HG03432 (cell line): ENCODE data around the gene PLPPR1.
A peak's percentile ranks its signal among the peaks of the same experiment; 100 is the strongest.
"Not testable (repeated sequence)": the region's sequence is repeated elsewhere in the genome, so short reads cannot be mapped to it uniquely, and the experiment has no call there.

Experiments
- ATAC-seq: cut with Tn5 transposase; IDR thresholded peaks from one replicate; pipeline ENCODE4 v1.9.1; 2021; ENCODE audit warnings: mild to moderate bottlenecking, moderate library complexity; ENCODE audit not compliant: unreplicated experiment

The PLPPR1 gene

GRCh38 chr9:101119206-101119819 is 90.8 kb downstream of the PLPPR1 start:
- peak; percentile 87 for ATAC-seq

- no peak for ATAC-seq
Observed at GRCh38 chr9:101121836-101122399, 93.4 kb downstream of the PLPPR1 start.

DNA sequence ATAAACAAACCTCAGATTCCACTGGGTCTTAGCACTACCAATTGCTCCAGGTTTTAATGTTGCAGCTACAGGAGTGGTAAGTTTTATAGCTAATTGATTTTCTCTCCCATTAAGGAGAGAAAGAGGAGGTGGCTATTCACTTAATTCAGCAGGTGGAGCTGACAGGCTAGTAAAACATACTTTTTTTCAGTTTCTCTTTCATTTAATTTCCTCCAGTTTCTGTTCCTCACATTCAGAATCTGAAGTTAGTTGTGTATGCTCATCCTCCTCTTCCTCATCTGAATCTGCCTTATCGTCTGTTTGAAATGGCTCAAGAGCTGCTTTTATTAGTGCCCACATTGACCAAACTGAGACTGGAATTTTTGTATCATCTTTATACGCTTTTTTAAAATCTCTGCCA is 98.0 kb downstream of the PLPPR1 start:
- ATAC-seq = peak; percentile 87

DNA sequence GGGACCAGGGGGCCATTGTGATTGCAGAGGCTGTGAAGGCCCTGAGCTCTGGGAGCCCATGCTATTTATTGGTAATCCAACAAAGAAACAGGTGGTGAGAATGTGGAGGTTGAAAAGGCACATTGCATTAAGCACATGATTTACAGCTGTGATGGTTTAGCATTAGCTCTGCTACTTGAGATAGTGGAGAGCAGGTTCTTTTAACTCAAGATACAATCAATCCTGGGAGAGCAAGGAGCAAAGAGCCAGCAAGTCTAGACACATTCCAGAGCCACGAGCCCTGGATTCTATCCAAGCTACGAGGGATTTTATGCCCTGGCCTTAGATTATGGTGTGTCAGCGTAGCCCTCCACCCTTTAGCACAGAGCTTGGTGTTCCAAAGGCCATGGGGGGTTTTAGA is 98.8 kb downstream of the PLPPR1 start:
- not testable (repeated sequence) for ATAC-seq

DNA sequence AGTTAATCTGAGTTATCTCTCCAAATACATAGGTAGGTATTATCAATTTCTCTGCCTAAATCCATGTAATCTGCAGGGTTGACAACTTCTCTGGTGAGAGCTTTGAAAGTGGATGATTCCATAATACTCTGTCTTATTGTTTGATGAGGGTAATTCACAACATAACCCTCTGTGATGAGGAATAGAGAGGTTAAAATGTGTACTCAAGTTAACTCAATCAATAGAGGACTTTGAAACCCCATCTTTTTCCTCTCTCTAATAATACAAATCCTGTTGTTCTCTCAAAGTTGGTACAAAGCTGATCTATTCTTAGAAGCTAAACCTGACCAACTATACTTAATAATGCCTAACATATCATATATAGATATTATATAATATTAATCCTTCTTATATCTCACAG is 100.1 kb downstream of the PLPPR1 start:
- no peak for ATAC-seq

DNA sequence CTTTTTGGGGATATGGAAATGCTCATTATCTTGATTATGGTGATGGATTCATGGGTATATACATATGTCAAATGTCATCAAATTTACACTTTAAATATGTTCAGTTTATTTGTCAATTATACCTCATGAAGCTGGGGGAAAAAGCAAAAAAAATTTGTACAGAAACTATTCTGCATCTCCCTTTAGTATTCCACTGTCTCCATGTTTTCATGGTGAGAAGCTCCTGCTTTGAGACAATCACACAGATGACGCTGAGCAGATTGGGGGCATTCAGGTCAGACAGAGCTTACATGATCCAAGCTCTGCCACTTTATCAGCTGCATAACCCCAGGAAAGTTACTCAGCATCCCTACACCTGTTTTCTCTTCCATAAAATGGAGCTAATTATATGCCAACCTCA is 101.5 kb downstream of the PLPPR1 start:
- ATAC-seq = no peak

- no peak for ATAC-seq
Observed at GRCh38 chr9:101131326-101131725, 102.8 kb downstream of the PLPPR1 start.

DNA sequence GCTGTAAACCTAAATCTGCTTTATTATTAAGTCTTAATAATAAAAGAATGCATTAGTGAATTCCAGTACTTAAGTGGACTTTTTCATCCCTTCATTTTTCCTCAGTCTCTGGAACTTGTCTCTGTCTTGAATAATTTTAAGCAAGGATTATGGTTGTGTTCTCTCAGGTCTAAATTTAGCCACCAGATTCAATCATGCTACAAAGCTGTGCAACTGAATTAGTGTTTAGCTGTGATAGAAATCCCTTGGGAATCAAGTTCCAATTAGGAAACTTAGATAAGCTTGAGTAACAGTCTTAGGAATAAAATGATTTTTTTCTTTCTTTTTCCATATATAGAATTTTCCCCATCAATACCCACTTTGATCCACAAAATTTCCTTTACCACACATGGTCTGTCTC is 104.3 kb downstream of the PLPPR1 start:
- no peak for ATAC-seq

GRCh38 chr9:101138509-101138908 is 110.0 kb downstream of the PLPPR1 start:
- ATAC-seq = no peak

DNA sequence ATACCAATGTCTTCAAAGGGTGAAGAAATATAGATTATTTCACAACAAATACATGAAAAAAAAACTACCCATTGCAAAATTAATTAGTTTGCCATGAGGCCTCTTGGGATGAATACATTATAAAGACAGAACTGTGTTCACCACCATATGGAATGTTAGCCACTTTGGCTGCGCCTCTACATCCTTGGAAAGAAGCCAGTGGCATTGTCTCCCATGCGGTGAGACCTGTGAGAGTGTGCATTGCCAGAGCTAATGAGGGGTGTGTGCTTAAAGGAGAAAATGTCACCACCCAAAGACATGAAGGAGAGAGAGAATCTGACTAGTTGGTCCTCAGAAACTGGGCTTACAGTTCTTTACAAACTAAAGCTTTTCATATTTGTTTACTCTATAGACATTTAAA is 110.6 kb downstream of the PLPPR1 start:
- ATAC-seq = no peak

- no peak for ATAC-seq
Observed at GRCh38 chr9:101140764-101141163, 112.2 kb downstream of the PLPPR1 start.

DNA sequence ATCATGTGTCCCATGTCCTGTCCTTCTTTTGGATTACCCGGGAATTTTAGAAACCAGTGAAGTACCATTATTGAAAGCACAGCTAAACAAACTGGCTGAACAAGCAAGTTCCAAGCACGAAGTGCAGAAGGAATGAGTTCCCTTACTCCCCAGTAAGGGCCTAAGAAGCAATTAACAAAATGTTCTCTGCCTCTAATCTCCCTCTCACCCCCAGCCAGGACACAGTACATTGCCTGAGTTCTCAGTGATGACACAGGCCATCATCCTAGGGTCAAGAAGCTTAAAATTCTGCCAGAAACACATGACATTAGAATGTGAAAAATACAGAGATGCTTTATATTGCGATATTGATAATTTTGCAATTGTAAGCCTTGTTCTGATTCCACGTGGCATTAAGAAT is 118.0 kb downstream of the PLPPR1 start:
- no peak for ATAC-seq

DNA sequence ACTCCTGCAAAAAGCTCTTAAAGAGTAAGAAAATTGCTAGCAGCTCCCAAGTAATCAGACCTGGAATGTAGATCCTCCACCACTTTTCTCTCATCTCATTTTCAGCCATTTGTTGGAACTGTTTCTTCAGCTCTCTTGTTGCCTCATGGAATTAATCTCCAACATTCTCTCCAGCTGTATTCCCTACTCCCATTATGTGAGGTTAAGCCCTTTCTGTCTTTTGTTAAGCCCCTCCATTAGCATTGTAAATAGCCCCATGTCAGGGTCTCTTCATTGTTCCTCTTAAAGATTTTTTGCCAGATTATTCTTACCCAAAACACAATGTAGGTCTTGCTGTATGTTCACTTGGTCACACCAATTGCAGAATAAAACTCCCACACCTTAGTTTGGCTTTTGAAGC is 119.8 kb downstream of the PLPPR1 start:
- no peak for ATAC-seq

- ATAC-seq = no peak
Observed at GRCh38 chr9:101158361-101158760, 129.8 kb downstream of the PLPPR1 start.

GRCh38 chr9:101162231-101162630 is 133.7 kb downstream of the PLPPR1 start:
- no peak for ATAC-seq

DNA sequence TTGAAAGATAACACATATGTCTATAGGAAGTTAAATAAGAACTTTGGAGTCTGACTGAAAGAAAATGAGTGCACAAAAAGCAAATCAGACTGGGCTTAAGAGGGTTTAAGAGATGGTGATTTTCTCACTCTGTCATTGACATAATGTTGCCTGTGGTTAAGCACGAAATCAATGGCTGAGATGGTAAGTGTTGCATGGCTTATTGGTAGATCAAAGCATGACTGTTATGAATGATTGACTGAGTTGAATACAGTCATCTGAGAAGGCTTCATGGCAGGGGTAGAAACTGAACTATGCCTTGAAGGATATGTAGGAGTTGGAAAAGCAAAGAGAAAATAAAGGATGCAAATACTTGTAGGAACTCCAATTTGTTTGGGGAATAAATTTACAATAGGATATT is 136.6 kb downstream of the PLPPR1 start:
- ATAC-seq = no peak

GRCh38 chr9:101167490-101168134 is 139.1 kb downstream of the PLPPR1 start:
- no peak for ATAC-seq

DNA sequence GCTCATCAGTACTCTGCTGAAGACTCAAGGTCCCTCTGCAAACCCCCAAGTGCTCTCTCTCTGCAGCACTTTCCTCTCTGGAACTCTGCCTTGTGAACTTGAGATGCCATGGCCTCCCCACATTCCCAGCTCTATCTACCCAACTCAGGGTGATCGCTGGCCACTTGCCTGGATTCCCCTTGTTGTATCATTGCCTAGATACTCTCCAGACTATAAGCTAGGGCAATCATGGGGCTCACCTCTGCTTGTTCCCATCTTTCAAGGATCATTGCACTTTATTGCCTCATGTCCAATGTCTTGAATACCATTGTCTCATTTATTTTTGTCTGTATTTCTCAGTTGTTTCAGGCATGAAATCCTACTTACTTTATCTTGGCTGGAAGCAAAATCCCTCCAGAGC is 144.1 kb downstream of the PLPPR1 start:
- no peak for ATAC-seq

DNA sequence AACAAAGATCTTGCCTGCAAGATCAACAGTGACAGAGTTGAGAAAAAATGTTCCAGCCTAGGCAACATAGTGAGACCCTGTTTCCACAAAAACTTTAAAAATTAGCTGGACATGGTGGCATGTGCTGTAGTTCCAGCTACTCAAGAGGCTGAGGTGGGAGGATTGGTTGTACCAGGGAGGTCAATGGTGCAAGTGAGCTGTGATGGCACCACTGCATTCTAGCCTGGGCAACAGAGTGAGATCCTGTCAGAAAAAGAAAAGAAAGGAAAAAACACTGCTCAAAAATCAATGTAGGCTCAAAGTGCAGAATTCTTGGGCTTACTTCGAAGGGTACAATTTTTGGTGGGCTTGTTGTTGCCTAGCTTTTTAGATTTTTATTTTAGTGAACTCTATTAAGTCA is 145.4 kb downstream of the PLPPR1 start:
- no peak for ATAC-seq

DNA sequence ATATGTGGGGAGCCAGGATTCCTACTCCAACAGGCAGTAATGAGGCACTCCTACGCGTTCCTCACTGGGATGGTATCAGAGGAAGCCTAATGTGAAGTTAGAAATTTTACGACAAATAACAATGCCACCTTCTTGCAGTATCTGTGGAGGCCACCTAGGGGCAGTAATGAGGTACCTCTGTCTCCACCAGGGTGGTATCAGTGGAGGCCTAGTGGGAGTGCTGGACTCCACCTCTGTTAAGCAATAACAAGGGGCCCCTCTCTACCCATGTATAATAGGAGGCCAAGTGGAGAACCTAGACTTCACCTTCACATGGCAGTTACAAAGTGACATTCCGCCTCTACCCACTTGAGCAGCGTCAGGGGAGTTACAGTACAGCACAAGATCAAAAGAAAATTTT is 147.9 kb downstream of the PLPPR1 start:
- peak; percentile 49 for ATAC-seq

- ATAC-seq = no peak
Observed at GRCh38 chr9:101184813-101185278, 156.3 kb downstream of the PLPPR1 start.

DNA sequence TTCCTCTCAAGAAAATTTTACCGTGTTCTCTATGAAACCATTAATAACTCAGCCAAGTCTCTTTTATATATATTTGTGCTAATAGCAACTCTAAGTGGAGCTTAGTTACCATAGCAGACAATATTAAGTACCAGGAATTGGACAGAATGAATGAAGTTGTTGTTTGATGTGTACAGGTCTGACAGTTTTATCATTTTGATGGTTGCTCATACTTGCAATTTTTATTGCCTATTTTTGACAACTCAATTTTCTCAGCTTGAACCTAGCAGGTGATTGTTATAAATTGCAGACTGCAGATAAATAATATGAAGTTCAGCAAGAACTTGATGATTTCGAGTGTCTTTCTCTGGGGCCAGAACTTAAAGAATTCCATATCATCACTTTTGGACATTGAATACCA is 163.2 kb downstream of the PLPPR1 start:
- no peak for ATAC-seq

- no peak for ATAC-seq
Observed at GRCh38 chr9:101197026-101197425, 168.5 kb downstream of the PLPPR1 start.
